AG10803 (cell line): Measurements from ENCODE around the gene COL23A1.
A peak's percentile ranks its signal among the peaks of the same experiment; 100 is the strongest.

Source experiments
- DNase-seq: peaks from one replicate; pipeline ENCODE4 v3.0.0; 2010; ENCODE audit warnings: low read depth
- H3K4me3 ChIP-seq: 2 replicates; pipeline ENCODE4 v1.5.1; 2011; ENCODE audit warnings: mild to moderate bottlenecking, low read length, control low read depth
- CTCF ChIP-seq: conservative IDR thresholded peaks from 2 replicates; pipeline ENCODE4 v1.5.1; 2011; ENCODE audit warnings: mild to moderate bottlenecking, low read length, control low read depth, inconsistent platforms

Gene COL23A1

GRCh38 chr5:178505639-178506407, 84.4 kb downstream of the COL23A1 start:
- no peak for TF ChIP-seq CTCF
- H3K4me3 ChIP-seq = no peak overlapping the region
- no peak for DNase-seq

- no peak for TF ChIP-seq CTCF
- H3K4me3 ChIP-seq = no peak overlapping the region
- DNase-seq = no peak
Measured at GRCh38 chr5:178504340-178504960, 85.7 kb downstream of the COL23A1 start.

- H3K4me3 ChIP-seq = no peak overlapping the region
- peak; percentile 88 for DNase-seq
- TF ChIP-seq CTCF = no peak
Measured at GRCh38 chr5:178502401-178503100, 87.6 kb downstream of the COL23A1 start.

- H3K4me3 ChIP-seq = no peak overlapping the region
- no peak for TF ChIP-seq CTCF
- DNase-seq = no peak
Measured at GRCh38 chr5:178499352-178499751, 90.8 kb downstream of the COL23A1 start.

GRCh38 chr5:178496642-178497041, 93.6 kb downstream of the COL23A1 start:
- TF ChIP-seq CTCF = no peak
- DNase-seq = peak; percentile 82
- H3K4me3 ChIP-seq = no peak overlapping the region

GRCh38 chr5:178496214-178496613, 94.0 kb downstream of the COL23A1 start:
- peak; percentile 42 for DNase-seq
- no peak for TF ChIP-seq CTCF
- H3K4me3 ChIP-seq = no peak overlapping the region
